GM12878 (cell line): ENCODE measurements around the gene POLR3A. TPM values are rescaled to one million over a fixed set of nuclear protein-coding genes. Genes with fewer than 3 reads are reported as not detected.

Experiments used
- ATAC-seq: fragments of 200-7000 bp; cut with Tn5 transposase; 3 replicates; pipeline ENCODE4 v1.9.1; 2020; ENCODE audit warnings: mild to moderate bottlenecking, moderate library complexity
- BruUV-seq: library from RNA; stranded (reverse); fragments of 400-500 nt; replicated peaks from 2 replicates; lab custom pipeline; 2021; lab: Mats Ljungman, UMichigan
- CTCF ChIA-PET: fragments of 300-600 bp; sonication (Branson Sonifier 250); formaldehyde crosslinking; extraction: SDS; loops from one replicate; lab custom pipeline; 2021; ENCODE audit warnings: inconsistent platforms; lab: Yijun Ruan, JAX
- POLR2A ChIA-PET: fragments of 350-600 bp; formaldehyde crosslinking; extraction: SDS; loops from one replicate; lab custom pipeline; 2021; ENCODE audit warnings: inconsistent platforms; lab: Charles Lee
- RAD21 ChIA-PET: fragments of 300-600 bp; sonication (Branson Sonifier 250); formaldehyde crosslinking; loops from one replicate; lab custom pipeline; 2023; ENCODE audit warnings: antibody characterized with exemption; ENCODE audit not compliant: unreplicated experiment; lab: Charles Lee
- SMC1A ChIA-PET: fragments of 300-600 bp; sonication (Branson Sonifier 250); formaldehyde crosslinking; loops from one replicate; lab custom pipeline; 2023; ENCODE audit not compliant: unreplicated experiment, uncharacterized antibody; lab: Charles Lee
- DNase-seq: peaks from one replicate; pipeline ENCODE4 v3.0.0-alpha.2; 2011; ENCODE audit warnings: low read depth, low spot score
- FAIRE-seq: peaks from 3 replicates; lab custom pipeline; 2011; peaks lifted over from hg19 to GRCh38; lab: Jason Lieb, UNC
- H2AFZ ChIP-seq: 2 replicates; pipeline ENCODE4 v1.6.0; 2011; ENCODE audit warnings: low read depth, low read length, control low read depth; ENCODE audit not compliant: control insufficient read depth
- H3K27ac ChIP-seq: 2 replicates; pipeline ENCODE4 v1.5.1; 2011; ENCODE audit warnings: control low read depth; ENCODE audit not compliant: control insufficient read depth, insufficient read depth
- H3K27me3 ChIP-seq, 2 experiments: replicated peaks in 1 of 2; 2 replicates each; pipeline versions ENCODE4 v1.6.0 to v1.6.1; 2011; ENCODE audit warnings: low read length in 1 of 2; ENCODE audit not compliant: control insufficient read depth in 2 of 2, insufficient read depth in 2 of 2
- H3K36me3 ChIP-seq, 2 experiments: 2 replicates each; pipeline ENCODE4 v1.5.1; 2011; ENCODE audit warnings: low read length in 1 of 2; ENCODE audit not compliant: control insufficient read depth in 2 of 2, insufficient read depth in 2 of 2
- H3K4me1 ChIP-seq: 2 replicates; pipeline ENCODE4 v1.6.1; 2011; ENCODE audit warnings: mild to moderate bottlenecking, low read length, moderate library complexity, mixed read lengths; ENCODE audit not compliant: control insufficient read depth, insufficient read depth
- H3K4me2 ChIP-seq: 2 replicates; pipeline ENCODE4 v1.6.0; 2011; ENCODE audit warnings: control low read depth; ENCODE audit not compliant: control insufficient read depth, insufficient read depth
- H3K4me3 ChIP-seq: fragments of 200-600 bp; sonication (generic); 2 replicates; pipeline ENCODE4 v1.5.1; 2016
- H3K79me2 ChIP-seq: 2 replicates; pipeline ENCODE4 v1.6.0; 2011; ENCODE audit warnings: low read length; ENCODE audit not compliant: control insufficient read depth, insufficient read depth
- H3K9ac ChIP-seq: 2 replicates; pipeline ENCODE4 v1.8.0; 2011; ENCODE audit warnings: low read length, control low read depth, mixed read lengths; ENCODE audit not compliant: control insufficient read depth, insufficient read depth
- H3K9me3 ChIP-seq: replicated peaks from 3 replicates; pipeline ENCODE4 v1.5.1; 2011; ENCODE audit warnings: mild to moderate bottlenecking, low read length; ENCODE audit not compliant: control insufficient read depth, insufficient read depth
- H4K20me1 ChIP-seq: 2 replicates; pipeline ENCODE4 v1.6.0; 2011; ENCODE audit not compliant: control insufficient read depth, insufficient read depth
- ATF3 ChIP-seq: IDR thresholded peaks from 2 replicates; pipeline ENCODE4 v1.6.1; 2011; ENCODE audit warnings: low read depth, mild to moderate bottlenecking, low read length, moderate library complexity, borderline replicate concordance; ENCODE audit errors: extremely low read depth
- GABPA ChIP-seq: IDR thresholded peaks from 2 replicates; pipeline ENCODE4 v1.6.1; 2014; ENCODE audit warnings: antibody characterized with exemption, low read depth, mild to moderate bottlenecking, inconsistent platforms
- IRF3 ChIP-seq: fragments of 450-650 bp; IDR thresholded peaks from 2 replicates; pipeline ENCODE4 v1.6.1; 2014; ENCODE audit warnings: mild to moderate bottlenecking
- MEF2B ChIP-seq: fragments of 450-650 bp; IDR thresholded peaks from 2 replicates; pipeline ENCODE4 v1.6.1; 2018; ENCODE audit warnings: mild to moderate bottlenecking, moderate library complexity; ENCODE audit not compliant: partially characterized antibody, poor library complexity, severe bottlenecking
- MTA2 ChIP-seq: fragments of 450-650 bp; IDR thresholded peaks from 2 replicates; pipeline ENCODE4 v1.6.1; 2016; ENCODE audit warnings: low read depth, mild to moderate bottlenecking, moderate library complexity
- NBN ChIP-seq: fragments of 450-650 bp; IDR thresholded peaks from 2 replicates; pipeline ENCODE4 v1.6.1; 2016
- NR2C1 ChIP-seq: fragments of 450-650 bp; IDR thresholded peaks from 2 replicates; pipeline ENCODE4 v1.6.1; 2017; ENCODE audit warnings: antibody characterized with exemption, mild to moderate bottlenecking, moderate library complexity
- NR2C2 ChIP-seq: IDR thresholded peaks from 2 replicates; pipeline ENCODE4 v1.6.1; 2011; ENCODE audit warnings: borderline replicate concordance, low read depth; ENCODE audit not compliant: control insufficient read depth, insufficient read length
- PAX5 ChIP-seq: IDR thresholded peaks from 2 replicates; pipeline ENCODE4 v1.6.1; 2011; ENCODE audit warnings: low read depth, low read length, borderline replicate concordance
- POLR2AphosphoS5 ChIP-seq: IDR thresholded peaks from 2 replicates; pipeline ENCODE4 v1.6.1; 2011; ENCODE audit warnings: mild to moderate bottlenecking, low read length, inconsistent platforms
- RAD51 ChIP-seq: fragments of 450-650 bp; IDR thresholded peaks from 2 replicates; pipeline ENCODE4 v1.6.1; 2016; ENCODE audit warnings: moderate library complexity, mild to moderate bottlenecking, inconsistent platforms
- SMARCA5 ChIP-seq: fragments of 450-650 bp; IDR thresholded peaks from 2 replicates; pipeline ENCODE4 v1.6.1; 2017; ENCODE audit warnings: mild to moderate bottlenecking
- SMC3 ChIP-seq: IDR thresholded peaks from 2 replicates; pipeline ENCODE4 v1.6.1; 2011; ENCODE audit warnings: low read length, improper control_type of control experiment, borderline replicate concordance
- SREBF1 ChIP-seq: IDR thresholded peaks from 2 replicates; pipeline ENCODE4 v1.6.1; 2012; ENCODE audit warnings: mild to moderate bottlenecking, low read length
- SREBF2 ChIP-seq: IDR thresholded peaks from 2 replicates; pipeline ENCODE4 v1.6.1; 2012; ENCODE audit warnings: mild to moderate bottlenecking, low read length
- TBL1XR1 ChIP-seq: IDR thresholded peaks from 2 replicates; pipeline ENCODE4 v1.6.1; 2012; ENCODE audit warnings: low read depth, low read length, improper control_type of control experiment
- TCF12 ChIP-seq: IDR thresholded peaks from 2 replicates; pipeline ENCODE4 v1.6.1; 2011; ENCODE audit warnings: low read depth, mild to moderate bottlenecking, low read length
- USF1 ChIP-seq: IDR thresholded peaks from 2 replicates; pipeline ENCODE4 v1.6.1; 2011; ENCODE audit warnings: borderline replicate concordance, low read depth, mild to moderate bottlenecking, moderate library complexity, mixed read lengths, low read length; ENCODE audit not compliant: insufficient read depth; ENCODE audit errors: extremely low read length
- ZBTB4 ChIP-seq: fragments of 450-650 bp; formaldehyde crosslinking; IDR thresholded peaks from 2 replicates; pipeline ENCODE4 v1.4.0; 2022; ENCODE audit warnings: mild to moderate bottlenecking, moderate library complexity
- ZNF274 ChIP-seq: IDR thresholded peaks from one replicate; pipeline ENCODE4 v1.8.0; 2011; ENCODE audit not compliant: insufficient read length, insufficient read depth
- WGBS: methylation state at CpG from one replicate; pipeline ENCODE4 v1.1.6; 2016; ENCODE audit warnings: low lambda C conversion rate; ENCODE audit not compliant: insufficient replicate concordance, insufficient coverage; ENCODE audit errors: missing lambda C conversion rate; 5-methylcytosine and 5-hydroxymethylcytosine counted together
- in situ Hi-C: fragments of 300-500 bp; cut with MboI; formaldehyde crosslinking; loops from 9 replicates; pipeline ENCODE4 v1.14.3; 2018; ENCODE audit warnings: mixed read lengths
- intact Hi-C: fragments of 100-400 bp; cut with micrococcal nuclease; formaldehyde crosslinking; loops from one replicate; pipeline ENCODE4 v1.14.2; 2022; ENCODE audit not compliant: unreplicated experiment
- polyA plus RNA-seq, 11 experiments: library from polyadenylated mRNA; depleted of rRNA in 4 of 11; unstranded in 6 of 11; stranded (reverse) in 5 of 11; fragments of >200 nt; fragmentation: Nextera tagmentation in 4 of 11; fragmentation: Illumina TruSeq in 1 of 11; extraction: Ambion mirVana in 4 of 11; extraction: Trizol in 1 of 11; gene quantifications; 1 replicate in 1 of 11; 2 replicates in 10 of 11; pipeline versions ENCODE4 v1.2.1 to v1.2.3, GENCODE V29; 2011 to 2016; ENCODE audit warnings: inconsistent platforms in 2 of 11, missing spikeins in 2 of 11, low read depth in 1 of 11
- total RNA-seq, 4 experiments: library from RNA; depleted of rRNA in 3 of 4; stranded (reverse); fragments of >200 nt in 3 of 4; fragmentation: Illumina TruSeq in 1 of 4; extraction: Trizol in 1 of 4; gene quantifications; 2 replicates each; pipeline versions ENCODE4 v1.2.1 to v1.2.3, GENCODE V29; 2013 to 2021

POLR3A gene
- total and polyA plus RNA-seq, 10 of the 15 experiments (the other 5 are each of a cell fraction or from before 2014, with no cell fraction given): 5.4 to 20.4 (median 14.4) TPM

GRCh38 chr10:78007172-78007571, 22.1 kb downstream of the POLR3A start:
- Histone ChIP-seq H3K27ac (no peak overlapping the region), H3K36me3 (peaks cover 17 to 44% of the 10 kb centered on the region in 2 experiments), H3K9ac (no peak overlapping the region), H3K4me1 (no peaks in the 10 kb centered on the region), H3K4me3 (no peak overlapping the region), H3K4me2 (no peak overlapping the region), H3K27me3 (no peaks in the 10 kb centered on the region), H4K20me1 (no peaks in the 10 kb centered on the region), H3K9me3 (no peaks in the 10 kb centered on the region), H3K79me2 (no peaks in the 10 kb centered on the region), H2AFZ (no peak overlapping the region)
- intact Hi-C loops (no loop called here), in situ Hi-C loops (no loop called here)
- WGBS: 85% methylated on average over 1 of the region's 1 CpG
- FAIRE-seq (no peak), ATAC-seq (no peak), DNase-seq (no peak)
- TF ChIP-seq ZBTB4 (no peak), POLR2AphosphoS5 (no peak), SMC3 (no peak), ZNF274 (no peak), TCF12 (no peak), IRF3 (no peak), NR2C2 (no peak), TBL1XR1 (no peak), ATF3 (no peak), SREBF1 (no peak), SREBF2 (no peak), MEF2B (no peak), NR2C1 (no peak), PAX5 (no peak), NBN (no peak), GABPA (no peak), SMARCA5 (no peak), USF1 (no peak), RAD51 (no peak), MTA2 (no peak)
- CTCF ChIA-PET: interaction anchor here (0.6 kb wide), 1 partner anchor 676 kb away, joined by 3 read pairs; no protein-coding TSS in a partner anchor
- RAD21 ChIA-PET: no interaction called here
- no TSS peak for BruUV-seq
- POLR2A ChIA-PET: no interaction called here
- SMC1A ChIA-PET: no interaction called here
